CD4-positive, CD25-positive, alpha-beta regulatory T cell (primary cell): Measurements from ENCODE around the gene NRAP. TPM values are rescaled to one million over a fixed set of nuclear protein-coding genes. Genes with fewer than 3 reads are reported as not detected.

Source experiments
- ATAC-seq, 2 donors: fragments of 150-1000 bp; cut with Tn5 transposase; one replicate each; pipeline ENCODE4 v1.10.0; 2021; ENCODE audit warnings: low read depth in 2 of 2, moderate number of reproducible peaks in 2 of 2, moderate library complexity in 1 of 2
- DNase-seq, 3 donors: peaks; one replicate each; pipeline versions ENCODE4 v3.0.0 to v3.0.0-alpha.2; 2012 to 2022; ENCODE audit warnings: mixed read lengths in 1 of 3
- H3K27ac ChIP-seq: one replicate; pipeline ENCODE4 v1.7.0; 2013; ENCODE audit warnings: mild to moderate bottlenecking, low read length; ENCODE audit not compliant: insufficient read depth, poor library complexity, severe bottlenecking
- H3K27me3 ChIP-seq: one replicate; pipeline ENCODE4 v1.7.0; 2013; ENCODE audit warnings: low read length; ENCODE audit not compliant: control insufficient read depth, insufficient read depth
- H3K36me3 ChIP-seq: one replicate; pipeline ENCODE4 v1.7.0; 2013; ENCODE audit warnings: mild to moderate bottlenecking, low read length, moderate library complexity; ENCODE audit not compliant: control insufficient read depth, insufficient read depth
- H3K4me1 ChIP-seq: 2 replicates; pipeline ENCODE4 v1.7.0; 2013; ENCODE audit warnings: mild to moderate bottlenecking, low read length; ENCODE audit not compliant: insufficient read depth, control insufficient read depth, poor library complexity, severe bottlenecking
- H3K4me3 ChIP-seq: one replicate; pipeline ENCODE4 v1.7.0; 2013; ENCODE audit warnings: low read depth, mild to moderate bottlenecking, low read length, moderate library complexity
- H3K9me3 ChIP-seq, 2 experiments: 1 replicate in 1 of 2; 2 replicates in 1 of 2; pipeline ENCODE4 v1.7.0; 2013; ENCODE audit warnings: low read length in 2 of 2, mild to moderate bottlenecking in 1 of 2, moderate library complexity in 1 of 2; ENCODE audit not compliant: control insufficient read depth in 2 of 2
- H3K27ac Mint-ChIP-seq, 3 donors: one replicate each; pipeline ENCODE4 v1.8.0; 2020 to 2022; ENCODE audit warnings: mild to moderate bottlenecking in 3 of 3, mixed read lengths in 3 of 3, moderate library complexity in 2 of 3
- H3K27me3 Mint-ChIP-seq: one replicate; pipeline ENCODE4 v1.8.0; 2022; ENCODE audit warnings: mild to moderate bottlenecking, mixed read lengths
- H3K36me3 Mint-ChIP-seq: one replicate; pipeline ENCODE4 v1.8.0; 2020; ENCODE audit warnings: mixed read lengths
- H3K4me1 Mint-ChIP-seq, 4 donors: one replicate each; pipeline ENCODE4 v1.8.0; 2020 to 2022; ENCODE audit warnings: mixed read lengths in 4 of 4, mild to moderate bottlenecking in 1 of 4
- H3K4me3 Mint-ChIP-seq, 4 donors: one replicate each; pipeline ENCODE4 v1.8.0; 2020 to 2022; ENCODE audit warnings: mild to moderate bottlenecking in 4 of 4, mixed read lengths in 4 of 4, moderate library complexity in 3 of 4
- H3K9me3 Mint-ChIP-seq, 7 donors: one replicate each; pipeline ENCODE4 v1.8.0; 2020 to 2022; ENCODE audit warnings: mixed read lengths in 7 of 7, mild to moderate bottlenecking in 3 of 7, moderate library complexity in 2 of 7
- polyA plus RNA-seq, 4 donors: library from polyadenylated mRNA; unstranded; fragments of 300-500 nt; fragmentation: Illumina TruSeq; gene quantifications; one replicate each; pipeline ENCODE4 v1.2.3, GENCODE V29; 2021
- total RNA-seq: library from RNA; stranded (reverse); gene quantifications from one replicate; pipeline ENCODE4 v1.2.3, GENCODE V29; 2022

NRAP gene
- total and polyA plus RNA-seq, 5 donors from 2014 or later = not detected

DNA sequence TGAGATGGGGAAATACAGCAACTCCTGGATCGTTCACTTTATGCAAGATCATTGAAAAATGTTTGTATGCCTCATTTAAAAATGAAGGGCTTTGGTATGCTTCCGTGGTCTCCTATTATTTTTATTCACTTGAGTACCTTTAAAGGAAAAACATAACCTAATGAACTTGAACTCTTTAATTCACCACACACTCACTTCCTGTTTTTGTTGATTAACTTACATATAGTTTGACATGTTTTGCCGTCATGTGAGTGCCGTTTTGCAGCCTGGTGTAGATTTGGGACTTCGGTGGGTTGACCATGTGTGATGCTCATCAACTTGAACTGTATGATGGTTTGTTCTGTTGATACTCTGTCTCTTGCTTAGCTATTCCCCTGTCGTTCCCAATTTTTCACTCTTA is 44.8 kb upstream of the NRAP start:
- peak in 1 of 3 donors; percentile 9 for DNase-seq
- H3K9me3 ChIP-seq = no peaks in the 10 kb centered on the region
- ATAC-seq = no peak
- peak overlapping the region; percentile 76 to 90 (median 88) for H3K27ac Mint-ChIP-seq
- no peaks in the 10 kb centered on the region for H3K27me3 ChIP-seq
- H3K4me3 Mint-ChIP-seq = peak overlapping the region; percentile 68 to 84 (median 79)
- H3K4me1 Mint-ChIP-seq = peaks cover 26 to 54% (median 45%) of the 10 kb centered on the region in 4 donors
- H3K36me3 ChIP-seq = peaks cover 14% of the 10 kb centered on the region
- H3K27me3 Mint-ChIP-seq = no peaks in the 10 kb centered on the region
- H3K4me3 ChIP-seq = peak overlapping the region; percentile 29
- H3K27ac ChIP-seq = no peak overlapping the region
- H3K4me1 ChIP-seq = peaks cover 21% of the 10 kb centered on the region
- H3K36me3 Mint-ChIP-seq = peaks cover 7% of the 10 kb centered on the region
- peaks cover 0 to 2% (median 0%) of the 10 kb centered on the region in 7 donors for H3K9me3 Mint-ChIP-seq

DNA sequence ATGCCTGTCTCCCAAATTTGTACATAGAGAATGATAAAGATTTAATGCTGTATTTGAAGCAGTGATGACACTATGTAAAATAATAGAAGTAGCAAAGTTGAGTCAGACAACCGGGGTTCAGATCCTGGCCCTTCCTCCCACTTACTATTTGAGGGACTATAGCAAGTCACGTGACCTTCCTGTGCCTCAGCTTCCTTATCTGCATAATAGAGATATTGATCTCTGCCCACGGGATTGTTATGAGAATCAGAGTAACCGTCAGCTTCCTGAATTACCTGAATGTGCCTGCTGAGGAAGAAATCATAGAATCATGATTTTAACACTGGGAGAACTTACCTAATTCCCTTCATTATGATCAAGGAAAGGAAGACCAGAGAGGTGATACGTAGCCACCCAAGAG is 42.8 kb upstream of the NRAP start:
- no peak overlapping the region for H3K27ac ChIP-seq
- peak overlapping the region in 2 of 4 donors; percentile 41 to 90 for H3K4me3 Mint-ChIP-seq
- H3K9me3 Mint-ChIP-seq = peaks cover 0 to 2% (median 0%) of the 10 kb centered on the region in 7 donors
- no peaks in the 10 kb centered on the region for H3K27me3 ChIP-seq
- no peaks in the 10 kb centered on the region for H3K9me3 ChIP-seq
- peaks cover 21% of the 10 kb centered on the region for H3K4me1 ChIP-seq
- H3K4me1 Mint-ChIP-seq = peaks cover 34 to 59% (median 43%) of the 10 kb centered on the region in 4 donors
- peaks cover 14% of the 10 kb centered on the region for H3K36me3 ChIP-seq
- ATAC-seq = no peak
- peaks cover 6% of the 10 kb centered on the region for H3K36me3 Mint-ChIP-seq
- H3K4me3 ChIP-seq = no peak overlapping the region
- H3K27ac Mint-ChIP-seq = peak overlapping the region in 1 of 3 donors; percentile 90
- H3K27me3 Mint-ChIP-seq = no peaks in the 10 kb centered on the region
- DNase-seq = peak in 1 of 3 donors; percentile 14

GRCh38 chr10:113705344-113705652 is 41.5 kb upstream of the NRAP start:
- no peaks in the 10 kb centered on the region for H3K9me3 ChIP-seq
- no peak for ATAC-seq
- peaks cover 21% of the 10 kb centered on the region for H3K36me3 ChIP-seq
- Mint-ChIP-seq H3K27ac (peak overlapping the region in 1 of 3 donors; percentile 56), H3K9me3 (peaks cover 0 to 2% (median 0%) of the 10 kb centered on the region in 7 donors), H3K36me3 (peaks cover 11% of the 10 kb centered on the region), H3K27me3 (no peaks in the 10 kb centered on the region), H3K4me1 (peaks cover 34 to 57% (median 40%) of the 10 kb centered on the region in 4 donors), H3K4me3 (peak overlapping the region in 1 of 4 donors; percentile 57)
- H3K27me3 ChIP-seq = no peaks in the 10 kb centered on the region
- H3K27ac ChIP-seq = no peak overlapping the region
- H3K4me3 ChIP-seq = no peak overlapping the region
- H3K4me1 ChIP-seq = peaks cover 21% of the 10 kb centered on the region
- no peak for DNase-seq

GRCh38 chr10:113704637-113705343 is 40.9 kb upstream of the NRAP start:
- peaks cover 22% of the 10 kb centered on the region for H3K36me3 ChIP-seq
- no peaks in the 10 kb centered on the region for H3K9me3 ChIP-seq
- H3K4me3 ChIP-seq = no peak overlapping the region
- Mint-ChIP-seq H3K4me1 (peaks cover 31 to 53% (median 40%) of the 10 kb centered on the region in 4 donors), H3K4me3 (peak overlapping the region in 1 of 4 donors; percentile 57), H3K27me3 (no peaks in the 10 kb centered on the region), H3K9me3 (peaks cover 0 to 2% (median 0%) of the 10 kb centered on the region in 7 donors), H3K27ac (no peak overlapping the region), H3K36me3 (peaks cover 13% of the 10 kb centered on the region)
- ATAC-seq (no peak), DNase-seq (peak in 2 of 3 donors; percentile 31 to 57)
- peaks cover 21% of the 10 kb centered on the region for H3K4me1 ChIP-seq
- no peaks in the 10 kb centered on the region for H3K27me3 ChIP-seq
- no peak overlapping the region for H3K27ac ChIP-seq

DNA sequence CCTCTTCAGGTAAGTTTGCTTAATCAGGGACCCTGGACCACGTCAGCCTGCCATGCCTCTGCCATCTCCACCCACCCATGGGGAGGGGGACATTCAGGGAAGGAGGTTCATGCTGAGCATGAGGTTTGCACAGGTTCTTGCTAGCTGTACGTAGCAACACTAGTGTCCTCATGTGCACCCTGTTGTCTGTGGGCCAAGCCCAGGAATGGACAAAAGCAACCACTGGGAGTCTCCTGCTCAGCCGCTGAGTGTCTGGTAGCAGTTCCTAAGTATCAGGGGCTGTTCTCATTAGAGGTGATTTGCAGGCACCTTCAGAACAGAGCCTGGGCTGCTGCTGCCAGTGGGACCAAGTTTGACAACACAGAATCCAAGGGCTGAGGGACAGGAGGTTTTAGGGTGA is 33.8 kb upstream of the NRAP start:
- Histone ChIP-seq H3K27me3 (no peaks in the 10 kb centered on the region), H3K27ac (no peak overlapping the region), H3K36me3 (peaks cover 53% of the 10 kb centered on the region), H3K4me1 (no peaks in the 10 kb centered on the region), H3K4me3 (no peak overlapping the region), H3K9me3 (peaks cover 15 to 16% of the 10 kb centered on the region in 2 experiments)
- H3K4me3 Mint-ChIP-seq = no peak overlapping the region
- H3K27ac Mint-ChIP-seq = no peak overlapping the region
- peaks cover 59% of the 10 kb centered on the region for H3K36me3 Mint-ChIP-seq
- peaks cover 0 to 19% (median 8%) of the 10 kb centered on the region in 7 donors for H3K9me3 Mint-ChIP-seq
- H3K4me1 Mint-ChIP-seq = peaks cover 5 to 10% (median 7%) of the 10 kb centered on the region in 4 donors
- ATAC-seq (no peak), DNase-seq (no peak)
- H3K27me3 Mint-ChIP-seq = no peaks in the 10 kb centered on the region

- ATAC-seq (no peak), DNase-seq (no peak)
- Histone ChIP-seq H3K27ac (no peak overlapping the region), H3K4me1 (no peaks in the 10 kb centered on the region), H3K27me3 (no peaks in the 10 kb centered on the region), H3K9me3 (peaks cover 23 to 26% of the 10 kb centered on the region in 2 experiments), H3K4me3 (no peak overlapping the region), H3K36me3 (peaks cover 55% of the 10 kb centered on the region)
- Mint-ChIP-seq H3K27me3 (no peaks in the 10 kb centered on the region), H3K36me3 (peaks cover 62% of the 10 kb centered on the region), H3K27ac (no peak overlapping the region), H3K9me3 (peaks cover 0 to 28% (median 8%) of the 10 kb centered on the region in 7 donors), H3K4me1 (peaks cover 4 to 10% (median 5%) of the 10 kb centered on the region in 4 donors), H3K4me3 (no peak overlapping the region)
Observed at GRCh38 chr10:113695691-113696090, 31.9 kb upstream of the NRAP start.

GRCh38 chr10:113693348-113693747 is 29.5 kb upstream of the NRAP start:
- H3K36me3 ChIP-seq = peaks cover 39% of the 10 kb centered on the region
- no peak overlapping the region for H3K27ac ChIP-seq
- H3K27ac Mint-ChIP-seq = no peak overlapping the region
- H3K27me3 Mint-ChIP-seq = no peaks in the 10 kb centered on the region
- DNase-seq (no peak), ATAC-seq (no peak)
- no peak overlapping the region for H3K4me3 ChIP-seq
- no peak overlapping the region for H3K4me3 Mint-ChIP-seq
- H3K4me1 Mint-ChIP-seq = peaks cover 16 to 24% (median 23%) of the 10 kb centered on the region in 4 donors
- H3K36me3 Mint-ChIP-seq = peaks cover 57% of the 10 kb centered on the region
- no peaks in the 10 kb centered on the region for H3K4me1 ChIP-seq
- H3K9me3 ChIP-seq = peaks cover 26 to 28% of the 10 kb centered on the region in 2 experiments
- peaks cover 0 to 46% (median 14%) of the 10 kb centered on the region in 7 donors for H3K9me3 Mint-ChIP-seq
- H3K27me3 ChIP-seq = no peaks in the 10 kb centered on the region

- H3K27me3 Mint-ChIP-seq = no peaks in the 10 kb centered on the region
- H3K27ac ChIP-seq = no peak overlapping the region
- H3K4me3 ChIP-seq = no peak overlapping the region
- no peak overlapping the region for H3K27ac Mint-ChIP-seq
- peaks cover 59% of the 10 kb centered on the region for H3K36me3 Mint-ChIP-seq
- no peaks in the 10 kb centered on the region for H3K27me3 ChIP-seq
- no peak for DNase-seq
- peaks cover 30 to 31% of the 10 kb centered on the region in 2 experiments for H3K9me3 ChIP-seq
- no peak overlapping the region for H3K4me3 Mint-ChIP-seq
- peaks cover 20 to 29% (median 27%) of the 10 kb centered on the region in 4 donors for H3K4me1 Mint-ChIP-seq
- peaks cover 29% of the 10 kb centered on the region for H3K36me3 ChIP-seq
- ATAC-seq = no peak
- H3K9me3 Mint-ChIP-seq = peaks cover 0 to 54% (median 16%) of the 10 kb centered on the region in 7 donors
- no peaks in the 10 kb centered on the region for H3K4me1 ChIP-seq
Observed at GRCh38 chr10:113692271-113692670, 28.4 kb upstream of the NRAP start.
